GM12878 (cell line): ENCODE measurements around the gene RBMS1. TPM values are rescaled to one million over a fixed set of nuclear protein-coding genes. Genes with fewer than 3 reads are reported as not detected.
"Not testable (repeated sequence)": the region's sequence is repeated elsewhere in the genome, so short reads cannot be mapped to it uniquely, and the experiment has no call there.

Source experiments
- ATAC-seq: fragments of 200-7000 bp; cut with Tn5 transposase; 3 replicates; pipeline ENCODE4 v1.9.1; 2020; ENCODE audit warnings: mild to moderate bottlenecking, moderate library complexity
- BruUV-seq: library from RNA; stranded (reverse); fragments of 400-500 nt; replicated peaks from 2 replicates; lab custom pipeline; 2021; lab: Mats Ljungman, UMichigan
- CTCF ChIA-PET: fragments of 300-600 bp; sonication (Branson Sonifier 250); formaldehyde crosslinking; extraction: SDS; loops from one replicate; lab custom pipeline; 2021; ENCODE audit warnings: inconsistent platforms; lab: Yijun Ruan, JAX
- POLR2A ChIA-PET: fragments of 350-600 bp; formaldehyde crosslinking; extraction: SDS; loops from one replicate; lab custom pipeline; 2021; ENCODE audit warnings: inconsistent platforms; lab: Charles Lee
- RAD21 ChIA-PET: fragments of 300-600 bp; sonication (Branson Sonifier 250); formaldehyde crosslinking; loops from one replicate; lab custom pipeline; 2023; ENCODE audit warnings: antibody characterized with exemption; ENCODE audit not compliant: unreplicated experiment; lab: Charles Lee
- SMC1A ChIA-PET: fragments of 300-600 bp; sonication (Branson Sonifier 250); formaldehyde crosslinking; loops from one replicate; lab custom pipeline; 2023; ENCODE audit not compliant: unreplicated experiment, uncharacterized antibody; lab: Charles Lee
- DNase-seq: peaks from one replicate; pipeline ENCODE4 v3.0.0-alpha.2; 2011; ENCODE audit warnings: low read depth, low spot score
- FAIRE-seq: peaks from 3 replicates; lab custom pipeline; 2011; peaks lifted over from hg19 to GRCh38; lab: Jason Lieb, UNC
- H2AFZ ChIP-seq: 2 replicates; pipeline ENCODE4 v1.6.0; 2011; ENCODE audit warnings: low read depth, low read length, control low read depth; ENCODE audit not compliant: control insufficient read depth
- H3K27ac ChIP-seq: 2 replicates; pipeline ENCODE4 v1.5.1; 2011; ENCODE audit warnings: control low read depth; ENCODE audit not compliant: control insufficient read depth, insufficient read depth
- H3K27me3 ChIP-seq, 2 experiments: replicated peaks in 1 of 2; 2 replicates each; pipeline versions ENCODE4 v1.6.0 to v1.6.1; 2011; ENCODE audit warnings: low read length in 1 of 2; ENCODE audit not compliant: control insufficient read depth in 2 of 2, insufficient read depth in 2 of 2
- H3K36me3 ChIP-seq, 2 experiments: 2 replicates each; pipeline ENCODE4 v1.5.1; 2011; ENCODE audit warnings: low read length in 1 of 2; ENCODE audit not compliant: control insufficient read depth in 2 of 2, insufficient read depth in 2 of 2
- H3K4me1 ChIP-seq: 2 replicates; pipeline ENCODE4 v1.6.1; 2011; ENCODE audit warnings: mild to moderate bottlenecking, low read length, moderate library complexity, mixed read lengths; ENCODE audit not compliant: control insufficient read depth, insufficient read depth
- H3K4me2 ChIP-seq: 2 replicates; pipeline ENCODE4 v1.6.0; 2011; ENCODE audit warnings: control low read depth; ENCODE audit not compliant: control insufficient read depth, insufficient read depth
- H3K4me3 ChIP-seq: fragments of 200-600 bp; sonication (generic); 2 replicates; pipeline ENCODE4 v1.5.1; 2016
- H3K79me2 ChIP-seq: 2 replicates; pipeline ENCODE4 v1.6.0; 2011; ENCODE audit warnings: low read length; ENCODE audit not compliant: control insufficient read depth, insufficient read depth
- H3K9ac ChIP-seq: 2 replicates; pipeline ENCODE4 v1.8.0; 2011; ENCODE audit warnings: low read length, control low read depth, mixed read lengths; ENCODE audit not compliant: control insufficient read depth, insufficient read depth
- H3K9me3 ChIP-seq: replicated peaks from 3 replicates; pipeline ENCODE4 v1.5.1; 2011; ENCODE audit warnings: mild to moderate bottlenecking, low read length; ENCODE audit not compliant: control insufficient read depth, insufficient read depth
- H4K20me1 ChIP-seq: 2 replicates; pipeline ENCODE4 v1.6.0; 2011; ENCODE audit not compliant: control insufficient read depth, insufficient read depth
- ATF7 ChIP-seq: fragments of 450-650 bp; IDR thresholded peaks from 2 replicates; pipeline ENCODE4 v1.6.1; 2016; ENCODE audit warnings: low read depth, mild to moderate bottlenecking
- CHD1 ChIP-seq: IDR thresholded peaks from 2 replicates; pipeline ENCODE4 v1.6.1; 2012; ENCODE audit warnings: low read depth, low read length, improper control_type of control experiment
- JUND ChIP-seq: IDR thresholded peaks from 2 replicates; pipeline ENCODE4 v1.6.1; 2012; ENCODE audit warnings: low read depth, mild to moderate bottlenecking, low read length, improper control_type of control experiment, moderate library complexity
- WGBS: methylation state at CpG from one replicate; pipeline ENCODE4 v1.1.6; 2016; ENCODE audit warnings: low lambda C conversion rate; ENCODE audit not compliant: insufficient replicate concordance, insufficient coverage; ENCODE audit errors: missing lambda C conversion rate; 5-methylcytosine and 5-hydroxymethylcytosine counted together
- in situ Hi-C: fragments of 300-500 bp; cut with MboI; formaldehyde crosslinking; loops from 9 replicates; pipeline ENCODE4 v1.14.3; 2018; ENCODE audit warnings: mixed read lengths
- intact Hi-C: fragments of 100-400 bp; cut with micrococcal nuclease; formaldehyde crosslinking; loops from one replicate; pipeline ENCODE4 v1.14.2; 2022; ENCODE audit not compliant: unreplicated experiment
- polyA plus RNA-seq, 11 experiments: library from polyadenylated mRNA; depleted of rRNA in 4 of 11; unstranded in 6 of 11; stranded (reverse) in 5 of 11; fragments of >200 nt; fragmentation: Nextera tagmentation in 4 of 11; fragmentation: Illumina TruSeq in 1 of 11; extraction: Ambion mirVana in 4 of 11; extraction: Trizol in 1 of 11; gene quantifications; 1 replicate in 1 of 11; 2 replicates in 10 of 11; pipeline versions ENCODE4 v1.2.1 to v1.2.3, GENCODE V29; 2011 to 2016; ENCODE audit warnings: inconsistent platforms in 2 of 11, missing spikeins in 2 of 11, low read depth in 1 of 11
- total RNA-seq, 4 experiments: library from RNA; depleted of rRNA in 3 of 4; stranded (reverse); fragments of >200 nt in 3 of 4; fragmentation: Illumina TruSeq in 1 of 4; extraction: Trizol in 1 of 4; gene quantifications; 2 replicates each; pipeline versions ENCODE4 v1.2.1 to v1.2.3, GENCODE V29; 2013 to 2021

The RBMS1 gene
- total and polyA plus RNA-seq, 10 of the 15 experiments (the other 5 are each of a cell fraction or from before 2014, with no cell fraction given): 0.04 to 0.31 (median 0.17) TPM; not detected in 1

GRCh38 chr2:160489111-160489510 lies 4.5 kb downstream of the RBMS1 start:
- H3K4me2 ChIP-seq: no peak overlapping the region
- ATAC-seq (no peak), FAIRE-seq (no peak), DNase-seq (no peak)
- 25% methylated on average over 1 of the region's 1 CpG for WGBS
- no peak overlapping the region for H3K4me3 ChIP-seq
- in situ Hi-C loops (no loop called here), intact Hi-C loops (no loop called here)
- no peaks in the 10 kb centered on the region for H4K20me1 ChIP-seq
- no peaks in the 10 kb centered on the region for H3K79me2 ChIP-seq
- H2AFZ ChIP-seq: no peak overlapping the region
- no TSS peak for BruUV-seq
- RAD21 ChIA-PET: no interaction called here
- TF ChIP-seq JUND (no peak), ATF7 (no peak), CHD1 (no peak)
- H3K9ac ChIP-seq: no peak overlapping the region
- no peak overlapping the region for H3K27ac ChIP-seq
- no peaks in the 10 kb centered on the region for H3K9me3 ChIP-seq
- CTCF ChIA-PET: interaction anchor here (1.0 kb wide), 2 partner anchors 28 to 60 kb away, joined by 3 to 4 read pairs; no protein-coding TSS in a partner anchor
- POLR2A ChIA-PET: interaction anchor here (0.6 kb wide), 1 partner anchor 952 kb away, joined by 3 read pairs; no protein-coding TSS in a partner anchor
- peaks cover 3 to 6% of the 10 kb centered on the region in 2 experiments for H3K27me3 ChIP-seq
- no peaks in the 10 kb centered on the region for H3K36me3 ChIP-seq
- SMC1A ChIA-PET: interaction anchor here (0.7 to 1.3 kb wide), 2 partner anchors 9 to 74 kb away, joined by 3 read pairs; no protein-coding TSS in a partner anchor
- no peaks in the 10 kb centered on the region for H3K4me1 ChIP-seq

GRCh38 chr2:160488289-160488688 lies 5.3 kb downstream of the RBMS1 start:
- H3K27ac ChIP-seq, H3K4me3 ChIP-seq, ATAC-seq, H3K4me1 ChIP-seq, H3K27me3 ChIP-seq, H3K9me3 ChIP-seq, BruUV-seq, intact Hi-C loops, H3K4me2 ChIP-seq, H2AFZ ChIP-seq, FAIRE-seq, RAD21 ChIA-PET, in situ Hi-C loops, H3K9ac ChIP-seq, H4K20me1 ChIP-seq, DNase-seq, H3K36me3 ChIP-seq, H3K79me2 ChIP-seq: not testable (repeated sequence)
- 38% methylated on average over 12 of the region's 12 CpGs for WGBS
- CTCF ChIA-PET: interaction anchor here (1.0 kb wide), 1 partner anchor 59 kb away, joined by 3 read pairs; no protein-coding TSS in a partner anchor
- SMC1A ChIA-PET: interaction anchor here (0.7 kb wide), 1 partner anchor 74 kb away, joined by 3 read pairs; no protein-coding TSS in a partner anchor
- POLR2A ChIA-PET: interaction anchor here (0.6 kb wide), 1 partner anchor 183 kb away, joined by 3 read pairs; no protein-coding TSS in a partner anchor
